Urinary bladder (tissue), 4 donors: Measurements from ENCODE around the gene PPP3CA. TPM values are rescaled to one million over a fixed set of nuclear protein-coding genes. Genes with fewer than 3 reads are reported as not detected.
"Not testable (repeated sequence)": the region's sequence is repeated elsewhere in the genome, so short reads cannot be mapped to it uniquely, and the experiment has no call there.

Experiments used
- DNase-seq: peaks from one replicate; pipeline ENCODE4 v3.0.0-alpha.2; 2015; ENCODE audit errors: extremely low spot score
- H3K27ac ChIP-seq: one replicate; pipeline ENCODE4 v1.5.1; 2013; ENCODE audit warnings: low read depth, mild to moderate bottlenecking, moderate library complexity
- H3K36me3 ChIP-seq: one replicate; pipeline ENCODE4 v1.6.1; 2013; ENCODE audit warnings: mild to moderate bottlenecking, moderate library complexity; ENCODE audit not compliant: insufficient read depth
- H3K4me1 ChIP-seq: one replicate; pipeline ENCODE4 v1.6.1; 2013; ENCODE audit warnings: mild to moderate bottlenecking, moderate library complexity; ENCODE audit not compliant: insufficient read depth
- H3K4me3 ChIP-seq: one replicate; pipeline ENCODE4 v1.5.1; 2013; ENCODE audit warnings: low read depth, low read length
- WGBS: extraction: QIAGEN DNeasy Blood & Tissue Kit; methylation state at CpG from one replicate; pipeline ENCODE4 v1.1.7; 2013; 5-methylcytosine and 5-hydroxymethylcytosine counted together
- polyA plus RNA-seq: library from polyadenylated mRNA; stranded (reverse); fragments of 200-250 nt; gene quantifications from one replicate; pipeline ENCODE4 v1.2.3, GENCODE V29; 2013
- total RNA-seq: library from RNA; depleted of rRNA; stranded (reverse); fragments of >200 nt; gene quantifications from one replicate; pipeline ENCODE4 v1.2.3, GENCODE V29; 2014
- donor health status: healthy with polysubstance abuse.
- donor health status: healthy.

The PPP3CA gene
- total and polyA plus RNA-seq, 2 donors: 21.2 to 79.8 TPM

DNA sequence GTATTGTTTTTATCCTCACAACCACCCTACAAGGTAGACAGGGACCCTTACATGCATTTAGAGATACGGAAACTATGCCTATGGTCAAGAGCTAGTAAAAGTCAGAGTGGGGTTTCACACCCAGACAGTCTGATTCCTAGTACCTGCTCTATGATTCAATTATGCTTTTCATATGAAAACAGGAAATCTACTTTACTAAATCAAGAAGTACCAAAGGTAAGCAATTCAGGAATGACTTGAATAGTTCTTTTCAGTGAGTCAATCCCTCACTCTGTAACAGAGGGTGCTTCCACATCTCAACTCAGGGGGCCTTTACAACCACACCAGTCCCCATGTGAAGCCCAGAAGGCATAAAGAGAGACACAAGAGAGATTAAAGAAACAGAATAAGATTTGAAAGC is 191.4 kb downstream of the PPP3CA start:
- WGBS: 95% methylated on average over 1 of the region's 1 CpG
- Histone ChIP-seq H3K4me1 (no peaks in the 10 kb centered on the region), H3K4me3 (no peak overlapping the region), H3K36me3 (no peaks in the 10 kb centered on the region), H3K27ac (no peak overlapping the region)
- DNase-seq: no peak

DNA sequence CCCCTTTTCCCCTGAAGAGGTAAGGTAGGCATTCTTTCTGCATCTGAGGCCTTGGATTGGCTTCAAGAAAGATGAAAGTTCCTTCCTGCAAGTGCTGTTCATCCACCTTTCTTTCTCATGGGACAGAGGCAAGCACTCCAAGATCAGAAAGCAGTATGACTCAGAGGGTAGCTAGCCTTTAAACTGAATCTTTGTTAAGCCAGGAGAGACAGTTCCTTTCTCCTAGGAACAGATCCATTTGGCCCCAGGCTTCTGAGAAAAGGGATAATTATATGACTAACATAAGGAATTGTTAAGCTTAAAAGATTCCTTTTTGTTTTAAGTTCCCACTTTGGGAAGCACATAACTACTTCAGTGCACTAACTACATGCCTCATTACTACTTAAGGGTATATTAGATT is 192.0 kb downstream of the PPP3CA start:
- H3K27ac ChIP-seq: no peak overlapping the region
- no peak for DNase-seq
- no peaks in the 10 kb centered on the region for H3K4me1 ChIP-seq
- H3K36me3 ChIP-seq: no peaks in the 10 kb centered on the region
- no peak overlapping the region for H3K4me3 ChIP-seq

- no peak for DNase-seq
- H3K4me3 ChIP-seq: no peak overlapping the region
- H3K4me1 ChIP-seq: no peaks in the 10 kb centered on the region
- H3K27ac ChIP-seq: no peak overlapping the region
- no peaks in the 10 kb centered on the region for H3K36me3 ChIP-seq
Measured at GRCh38 chr4:101153653-101154052, 193.7 kb downstream of the PPP3CA start.

- WGBS: 89% methylated on average over 3 of the region's 3 CpGs
- Histone ChIP-seq H3K36me3 (no peaks in the 10 kb centered on the region), H3K4me3 (no peak overlapping the region), H3K4me1 (no peaks in the 10 kb centered on the region), H3K27ac (no peak overlapping the region)
- no peak for DNase-seq
Measured at GRCh38 chr4:101152521-101152920, 194.8 kb downstream of the PPP3CA start.

DNA sequence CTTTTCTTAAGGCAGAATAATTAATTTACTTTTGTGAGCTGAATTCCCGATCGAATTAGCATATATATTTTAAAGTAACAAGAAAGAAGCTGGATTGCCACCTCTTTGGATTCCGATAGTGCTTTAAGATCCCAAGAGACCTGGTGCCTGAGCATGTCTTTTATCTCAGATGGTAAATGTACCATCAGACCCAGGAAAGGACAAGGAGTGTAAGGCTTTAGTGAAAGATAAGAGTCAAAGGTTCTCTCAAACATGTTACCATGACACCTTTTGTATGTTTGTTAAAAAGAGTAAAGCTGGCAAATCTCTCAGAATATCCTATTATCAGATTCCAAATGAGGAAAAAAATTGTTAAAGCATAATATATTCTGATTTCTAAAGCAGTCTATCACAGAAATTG is 198.8 kb downstream of the PPP3CA start:
- no peak for DNase-seq
- no peaks in the 10 kb centered on the region for H3K36me3 ChIP-seq
- H3K4me3 ChIP-seq: no peak overlapping the region
- no peak overlapping the region for H3K27ac ChIP-seq
- H3K4me1 ChIP-seq: no peaks in the 10 kb centered on the region
- WGBS: 95% methylated on average over 3 of the region's 3 CpGs

- H3K4me1 ChIP-seq: no peaks in the 10 kb centered on the region
- no peak for DNase-seq
- no peaks in the 10 kb centered on the region for H3K36me3 ChIP-seq
- H3K27ac ChIP-seq: no peak overlapping the region
- no peak overlapping the region for H3K4me3 ChIP-seq
Measured at GRCh38 chr4:101147283-101147682, 200.0 kb downstream of the PPP3CA start.

DNA sequence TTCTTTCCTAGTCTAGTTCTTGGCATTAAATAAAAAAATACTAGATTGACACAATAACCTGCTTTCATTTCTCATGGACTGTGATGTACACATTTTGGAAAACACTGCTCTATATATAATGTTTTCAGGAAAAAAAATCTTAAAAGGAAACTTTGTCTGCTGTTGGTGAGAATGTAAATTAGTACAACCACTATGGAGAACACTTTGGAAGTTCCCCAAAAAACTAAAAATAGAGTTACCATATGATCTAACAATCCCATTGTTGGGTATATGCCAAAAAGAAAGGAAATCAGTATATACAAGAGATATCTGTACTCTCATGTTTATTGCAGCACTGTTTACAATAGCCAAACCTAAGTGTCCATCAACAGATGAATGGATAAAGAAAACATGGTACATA is 202.3 kb downstream of the PPP3CA start:
- Histone ChIP-seq H3K36me3 (no peaks in the 10 kb centered on the region), H3K4me3 (no peak overlapping the region), H3K4me1 (no peaks in the 10 kb centered on the region), H3K27ac (no peak overlapping the region)
- no peak for DNase-seq

DNA sequence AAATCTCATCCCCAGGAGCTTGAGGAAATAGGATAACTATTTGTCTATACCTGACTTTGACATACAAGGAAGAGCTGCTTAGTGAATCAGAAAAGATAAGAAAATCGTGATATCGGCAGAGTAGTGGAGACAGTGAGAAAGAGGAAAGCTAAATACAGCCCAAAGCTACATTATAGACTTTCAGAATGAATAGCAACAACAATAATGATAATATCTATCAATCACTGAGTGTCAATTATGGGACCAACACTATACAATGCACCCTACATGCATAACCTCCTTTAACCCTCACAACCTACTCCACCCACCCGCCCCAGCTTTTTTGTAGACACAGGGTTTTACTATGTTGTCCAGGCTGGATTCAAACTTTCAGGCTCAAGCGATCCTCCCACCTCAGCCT is 205.1 kb downstream of the PPP3CA start:
- no peak for DNase-seq
- Histone ChIP-seq H3K36me3 (no peaks in the 10 kb centered on the region), H3K4me1 (peaks cover 1% of the 10 kb centered on the region), H3K27ac (no peak overlapping the region), H3K4me3 (no peak overlapping the region)
- 89% methylated on average over 4 of the region's 4 CpGs for WGBS

GRCh38 chr4:101141855-101142254 is 205.5 kb downstream of the PPP3CA start:
- Histone ChIP-seq H3K4me3 (no peak overlapping the region), H3K36me3 (no peaks in the 10 kb centered on the region), H3K4me1 (peaks cover 1% of the 10 kb centered on the region), H3K27ac (no peak overlapping the region)
- WGBS: 90% methylated on average over 4 of the region's 4 CpGs
- DNase-seq: no peak

DNA sequence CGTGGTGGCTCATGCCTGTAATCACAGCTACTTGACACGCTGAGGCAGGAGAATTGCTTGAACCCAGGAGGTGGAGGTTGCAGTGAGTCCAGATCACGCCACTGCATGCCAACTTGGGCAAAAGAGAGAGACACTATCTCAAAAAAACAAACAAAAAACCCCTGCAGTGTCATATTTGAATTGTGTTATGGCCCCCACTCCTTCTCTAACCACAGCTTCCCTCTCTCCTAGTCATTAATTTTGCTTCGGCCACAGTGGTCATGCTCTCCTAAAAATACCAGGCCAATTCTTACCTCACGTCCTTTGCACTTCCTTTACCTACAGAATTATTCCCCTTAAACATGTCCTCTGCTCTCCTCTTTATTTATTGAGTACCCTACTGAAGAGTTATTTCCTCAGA is 206.1 kb downstream of the PPP3CA start:
- Histone ChIP-seq H3K4me1 (peaks cover 1% of the 10 kb centered on the region), H3K36me3 (no peaks in the 10 kb centered on the region), H3K4me3 (no peak overlapping the region), H3K27ac (no peak overlapping the region)
- 87% methylated on average over 5 of the region's 5 CpGs for WGBS
- DNase-seq: no peak

DNA sequence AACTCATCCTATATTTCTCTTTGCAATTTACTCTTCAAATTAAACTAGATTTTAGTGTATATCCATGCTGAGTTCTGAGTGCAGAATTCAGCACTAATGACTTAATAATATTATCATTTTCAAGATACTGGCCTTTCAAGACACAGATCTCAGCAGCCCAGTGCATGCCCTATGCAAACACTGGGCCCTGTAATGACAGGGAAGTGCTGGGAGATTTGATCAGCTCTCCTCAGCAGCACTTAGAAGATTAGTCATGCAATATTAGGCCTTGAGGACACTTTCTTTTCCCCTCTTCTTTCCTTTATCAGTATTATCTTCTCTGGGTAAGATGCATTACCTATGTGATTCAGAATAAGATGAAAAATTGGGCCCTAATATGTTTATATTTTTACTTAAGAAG is 207.1 kb downstream of the PPP3CA start:
- no peak overlapping the region for H3K27ac ChIP-seq
- peaks cover 1% of the 10 kb centered on the region for H3K4me1 ChIP-seq
- DNase-seq: no peak
- H3K4me3 ChIP-seq: no peak overlapping the region
- no peaks in the 10 kb centered on the region for H3K36me3 ChIP-seq

DNA sequence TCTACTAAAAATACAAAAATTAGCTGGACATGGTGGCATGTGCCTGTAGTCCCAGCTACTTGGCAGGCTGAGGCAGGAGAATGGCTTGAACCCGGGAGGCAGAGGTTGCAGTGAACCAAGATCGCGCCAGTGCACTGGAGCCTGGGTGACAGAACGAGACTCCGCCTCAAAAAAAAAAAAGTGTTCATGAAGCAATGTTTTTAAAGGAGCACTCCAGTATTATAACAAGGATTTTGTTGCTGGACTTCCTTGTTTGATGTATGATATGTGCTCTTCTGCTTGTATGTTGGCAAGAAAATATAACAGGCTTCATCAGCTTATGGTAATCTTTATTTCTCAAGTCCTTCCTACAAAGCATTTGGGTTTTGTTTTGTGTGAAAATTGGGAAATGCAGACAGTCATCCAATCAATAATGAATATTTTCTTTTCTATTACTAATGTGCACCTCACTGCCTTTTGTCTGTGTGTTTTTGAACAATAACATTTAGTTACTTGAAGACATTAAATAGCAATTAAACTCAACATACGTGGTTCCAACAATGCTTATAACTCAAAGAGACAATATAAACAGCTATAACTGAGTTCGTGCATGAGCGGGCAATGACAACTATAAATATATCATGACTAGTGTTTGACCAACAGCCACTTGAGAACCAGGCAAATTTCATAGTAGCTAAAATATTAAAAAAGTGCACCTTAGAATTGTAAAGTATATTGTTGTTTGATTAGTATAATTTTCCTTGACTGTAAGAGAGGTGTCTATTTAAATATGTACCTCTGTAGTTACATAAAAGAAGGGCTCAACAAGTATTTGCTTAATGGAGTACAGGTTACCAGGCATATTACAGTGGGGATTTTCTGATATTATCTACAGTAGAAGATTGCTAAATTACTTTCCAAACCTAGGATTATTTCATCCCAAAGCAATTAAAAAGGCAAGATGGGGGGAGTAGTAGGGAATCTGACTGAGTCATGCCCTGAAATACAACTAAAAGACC is 210.7 kb downstream of the PPP3CA start:
- DNase-seq: no peak
- 89% methylated on average over 8 of the region's 8 CpGs for WGBS
- H3K36me3 ChIP-seq: no peaks in the 10 kb centered on the region
- H3K27ac ChIP-seq: no peak overlapping the region
- no peak overlapping the region for H3K4me3 ChIP-seq
- H3K4me1 ChIP-seq: peaks cover 1% of the 10 kb centered on the region

DNA sequence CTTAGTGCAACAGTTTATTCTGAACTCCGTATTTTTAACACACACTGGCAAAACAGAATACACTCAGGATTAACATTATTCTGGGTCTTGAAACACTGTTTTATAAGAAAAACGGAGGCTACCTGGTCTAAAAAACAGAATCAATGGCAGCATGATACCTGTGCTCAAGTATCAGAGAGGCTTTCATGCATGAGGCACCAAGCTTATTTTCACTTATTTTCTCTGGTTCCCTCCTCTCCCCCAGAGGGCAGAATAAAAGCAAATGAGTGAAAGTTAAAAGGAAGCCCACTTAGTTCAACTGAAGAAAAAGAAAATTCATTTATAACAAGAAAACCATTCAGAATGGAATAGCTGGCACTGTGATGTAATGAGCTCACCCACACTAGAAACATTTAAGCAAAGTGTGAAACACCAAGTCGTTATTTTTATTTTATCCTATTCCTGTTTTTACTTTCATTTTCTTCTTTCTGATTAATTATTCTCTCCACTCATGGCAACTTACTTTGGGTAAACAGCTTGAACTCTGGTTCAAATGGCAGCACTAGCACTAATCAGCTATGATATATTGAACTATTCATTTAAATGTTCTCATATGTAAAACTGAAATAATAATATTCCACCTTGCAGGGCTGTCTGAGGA is 211.8 kb downstream of the PPP3CA start:
- no peak overlapping the region for H3K4me3 ChIP-seq
- no peaks in the 10 kb centered on the region for H3K36me3 ChIP-seq
- no peak overlapping the region for H3K27ac ChIP-seq
- DNase-seq: no peak
- WGBS: 81% methylated on average over 3 of the region's 3 CpGs
- peaks cover 1% of the 10 kb centered on the region for H3K4me1 ChIP-seq

- 76% methylated on average over 5 of the region's 5 CpGs for WGBS
- not testable (repeated sequence) for H3K4me3 ChIP-seq, H3K27ac ChIP-seq, DNase-seq, H3K36me3 ChIP-seq, H3K4me1 ChIP-seq
Measured at GRCh38 chr4:101131058-101131457, 216.3 kb downstream of the PPP3CA start.
